PC-9 (cell line): ENCODE results near the gene MRPL53. TPM values are rescaled to one million over a fixed set of nuclear protein-coding genes. Genes with fewer than 3 reads are reported as not detected.

Experiments used
- BruUV-seq: library from RNA; stranded (reverse); fragments of 400-500 nt; replicated peaks from 2 replicates; lab custom pipeline; 2021; lab: Mats Ljungman, UMichigan
- CTCF ChIA-PET: fragments of 300-600 bp; sonication (Branson Sonifier 250); formaldehyde crosslinking; loops from one replicate; lab custom pipeline; 2022; ENCODE audit warnings: antibody characterized with exemption; lab: Charles Lee
- POLR2A ChIA-PET: fragments of 300-600 bp; sonication (Branson Sonifier 250); formaldehyde crosslinking; loops from one replicate; lab custom pipeline; 2022; ENCODE audit warnings: antibody characterized with exemption; ENCODE audit not compliant: unreplicated experiment; lab: Charles Lee
- DNase-seq, 2 experiments: peaks; one replicate each; pipeline versions ENCODE4 v3.0.0 to v3.0.0-alpha.2; 2015 to 2022; ENCODE audit warnings: mixed read lengths in 1 of 2
- H2AFZ ChIP-seq: fragments of 200-600 bp; sonication (generic); 2 replicates; pipeline ENCODE4 v1.8.1; 2017; ENCODE audit warnings: antibody characterized with exemption
- H3F3A ChIP-seq: fragments of 200-600 bp; sonication (generic); 2 replicates; pipeline ENCODE4 v1.8.1; 2017; ENCODE audit warnings: antibody characterized with exemption, mild to moderate bottlenecking, low read depth; ENCODE audit not compliant: insufficient read depth
- H3K27ac ChIP-seq: fragments of 200-600 bp; sonication (generic); 2 replicates; pipeline ENCODE4 v1.6.1; 2016; ENCODE audit warnings: mixed run types
- H3K27me3 ChIP-seq: fragments of 200-600 bp; sonication (generic); 2 replicates; pipeline ENCODE4 v1.6.1; 2016; ENCODE audit warnings: low read depth, mixed run types; ENCODE audit not compliant: insufficient read depth
- H3K36me3 ChIP-seq: fragments of 200-600 bp; sonication (generic); 2 replicates; pipeline ENCODE4 v1.6.1; 2016; ENCODE audit warnings: low read depth, mixed run types
- H3K4me1 ChIP-seq: fragments of 200-600 bp; sonication (generic); replicated peaks from 2 replicates; pipeline ENCODE4 v1.6.1; 2016; ENCODE audit warnings: mixed run types; ENCODE audit not compliant: insufficient read depth
- H3K4me2 ChIP-seq: fragments of 200-600 bp; sonication (generic); 2 replicates; pipeline ENCODE4 v1.6.1; 2017; ENCODE audit warnings: mixed run types
- H3K4me3 ChIP-seq: fragments of 200-600 bp; sonication (generic); 2 replicates; pipeline ENCODE4 v1.6.1; 2016; ENCODE audit warnings: mixed run types
- H3K79me2 ChIP-seq: fragments of 200-600 bp; sonication (generic); 2 replicates; pipeline ENCODE4 v1.6.1; 2017; ENCODE audit warnings: low read depth, mixed run types
- H3K9me2 ChIP-seq: fragments of 200-600 bp; sonication (generic); 2 replicates; pipeline ENCODE4 v1.8.1; 2017; ENCODE audit warnings: mild to moderate bottlenecking; ENCODE audit not compliant: insufficient read depth
- H3K9me3 ChIP-seq: fragments of 200-600 bp; sonication (generic); 2 replicates; pipeline ENCODE4 v1.8.1; 2016; ENCODE audit warnings: low read depth; ENCODE audit not compliant: insufficient read depth
- H4K20me1 ChIP-seq: fragments of 200-600 bp; sonication (generic); 2 replicates; pipeline ENCODE4 v1.8.1; 2017; ENCODE audit not compliant: insufficient read depth
- EZH2 ChIP-seq: fragments of 200-600 bp; sonication (generic); IDR thresholded peaks from 2 replicates; pipeline ENCODE4 v1.8.0; 2017; ENCODE audit warnings: antibody characterized with exemption, low read depth
- intact Hi-C: fragments of 100-400 bp; cut with micrococcal nuclease; formaldehyde crosslinking; loops from one replicate; pipeline ENCODE4 v1.10.0; 2022; ENCODE audit not compliant: unreplicated experiment
- total RNA-seq: library from RNA; stranded (reverse); gene quantifications from 2 replicates; pipeline ENCODE4 v1.2.3, GENCODE V29; 2021
- TF ChIP-seq, protein P1 (sequence below): fragments of 200-600 bp; sonication (generic); conservative IDR thresholded peaks from 2 replicates; pipeline ENCODE4 v1.6.1; 2017; ENCODE audit warnings: mixed run types, antibody characterized with exemption, mild to moderate bottlenecking, moderate library complexity

MRPL53 gene
- total RNA-seq, 1 experiment from 2014 or later = 51.1 TPM

DNA sequence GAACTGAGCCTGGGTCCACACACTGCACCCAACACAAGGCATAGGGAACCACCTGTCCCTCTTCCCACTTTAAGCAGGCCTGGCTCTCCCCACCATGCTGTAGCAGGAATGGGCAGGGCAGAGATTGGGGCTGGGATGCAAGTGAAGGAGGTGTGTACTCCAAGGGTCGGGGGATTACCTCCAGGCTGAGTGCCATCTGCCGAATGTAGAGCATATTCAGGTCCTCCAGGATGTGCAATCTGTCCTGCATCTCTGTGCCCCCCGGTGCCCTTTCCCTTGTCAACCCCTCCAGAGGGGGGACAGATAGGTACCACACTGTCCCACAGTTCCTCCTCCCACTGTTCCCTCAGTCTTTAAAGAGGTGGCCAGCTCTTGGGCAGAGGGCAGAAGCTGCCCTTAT, 33.1 kb downstream of the MRPL53 start:
- Histone ChIP-seq H2AFZ (no peak overlapping the region), H3K79me2 (peaks cover 45% of the 10 kb centered on the region), H3K9me2 (no peaks in the 10 kb centered on the region), H3K27ac (no peak overlapping the region), H4K20me1 (peaks cover 37% of the 10 kb centered on the region), H3F3A (peaks cover 23% of the 10 kb centered on the region), H3K4me2 (peak overlapping the region; percentile 93), H3K4me3 (peak overlapping the region; percentile 66; the same call in 1 of the 2 replicates), H3K27me3 (no peaks in the 10 kb centered on the region), H3K4me1 (peaks cover 16% of the 10 kb centered on the region), H3K36me3 (0 out of 2 replicates have a peak, but pooled peaks cover 4% of the 10 kb centered on the region), H3K9me3 (no peaks in the 10 kb centered on the region)
- intact Hi-C loops = no loop called here
- no peak for TF ChIP-seq EZH2
- TF ChIP-seq, protein P1, sequence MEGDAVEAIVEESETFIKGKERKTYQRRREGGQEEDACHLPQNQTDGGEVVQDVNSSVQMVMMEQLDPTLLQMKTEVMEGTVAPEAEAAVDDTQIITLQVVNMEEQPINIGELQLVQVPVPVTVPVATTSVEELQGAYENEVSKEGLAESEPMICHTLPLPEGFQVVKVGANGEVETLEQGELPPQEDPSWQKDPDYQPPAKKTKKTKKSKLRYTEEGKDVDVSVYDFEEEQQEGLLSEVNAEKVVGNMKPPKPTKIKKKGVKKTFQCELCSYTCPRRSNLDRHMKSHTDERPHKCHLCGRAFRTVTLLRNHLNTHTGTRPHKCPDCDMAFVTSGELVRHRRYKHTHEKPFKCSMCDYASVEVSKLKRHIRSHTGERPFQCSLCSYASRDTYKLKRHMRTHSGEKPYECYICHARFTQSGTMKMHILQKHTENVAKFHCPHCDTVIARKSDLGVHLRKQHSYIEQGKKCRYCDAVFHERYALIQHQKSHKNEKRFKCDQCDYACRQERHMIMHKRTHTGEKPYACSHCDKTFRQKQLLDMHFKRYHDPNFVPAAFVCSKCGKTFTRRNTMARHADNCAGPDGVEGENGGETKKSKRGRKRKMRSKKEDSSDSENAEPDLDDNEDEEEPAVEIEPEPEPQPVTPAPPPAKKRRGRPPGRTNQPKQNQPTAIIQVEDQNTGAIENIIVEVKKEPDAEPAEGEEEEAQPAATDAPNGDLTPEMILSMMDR = no peak
- DNase-seq = no peak
- ChIA-PET POLR2A (interaction anchor here (0.8 kb wide), 1 partner anchor 19 kb away, joined by 4 read pairs; no protein-coding TSS in a partner anchor), CTCF (no interaction called here)
- BruUV-seq = no TSS peak

DNA sequence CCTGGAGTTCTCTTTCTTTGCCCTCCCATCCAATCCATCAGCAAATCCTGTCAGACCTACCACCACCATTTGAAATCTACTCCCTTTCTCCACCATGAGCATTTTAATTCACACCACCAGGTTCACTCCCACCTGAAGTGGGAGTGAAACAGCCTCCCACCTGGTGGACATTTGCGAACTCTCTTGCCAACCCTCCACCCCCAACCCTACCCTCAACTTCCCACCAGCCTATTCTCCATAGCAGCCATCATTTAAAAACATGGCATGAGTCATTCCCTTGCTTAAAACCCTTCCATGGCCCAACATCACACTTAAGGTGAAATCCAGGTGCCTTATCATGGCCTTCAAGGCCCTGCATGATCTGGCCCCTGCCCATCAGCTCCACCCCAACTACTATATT, 34.2 kb downstream of the MRPL53 start:
- Histone ChIP-seq H3K36me3 (0 out of 2 replicates have a peak, but pooled peaks cover 4% of the 10 kb centered on the region), H3K4me1 (peaks cover 10% of the 10 kb centered on the region; the same call in 1 of the 2 replicates), H4K20me1 (peaks cover 41% of the 10 kb centered on the region), H3F3A (peaks cover 23% of the 10 kb centered on the region), H2AFZ (no peak overlapping the region), H3K79me2 (peaks cover 45% of the 10 kb centered on the region), H3K4me2 (no peak overlapping the region), H3K9me3 (no peaks in the 10 kb centered on the region), H3K4me3 (no peak overlapping the region), H3K27ac (no peak overlapping the region), H3K9me2 (no peaks in the 10 kb centered on the region), H3K27me3 (no peaks in the 10 kb centered on the region)
- no TSS peak for BruUV-seq
- POLR2A ChIA-PET = interaction anchor here (0.6 kb wide), 1 partner anchor 37 kb away, joined by 10 read pairs; no protein-coding TSS in a partner anchor
- DNase-seq = no peak
- CTCF ChIA-PET = no interaction called here
- intact Hi-C loops = no loop called here
- no peak for TF ChIP-seq EZH2
- TF ChIP-seq, protein P1 = no peak

DNA sequence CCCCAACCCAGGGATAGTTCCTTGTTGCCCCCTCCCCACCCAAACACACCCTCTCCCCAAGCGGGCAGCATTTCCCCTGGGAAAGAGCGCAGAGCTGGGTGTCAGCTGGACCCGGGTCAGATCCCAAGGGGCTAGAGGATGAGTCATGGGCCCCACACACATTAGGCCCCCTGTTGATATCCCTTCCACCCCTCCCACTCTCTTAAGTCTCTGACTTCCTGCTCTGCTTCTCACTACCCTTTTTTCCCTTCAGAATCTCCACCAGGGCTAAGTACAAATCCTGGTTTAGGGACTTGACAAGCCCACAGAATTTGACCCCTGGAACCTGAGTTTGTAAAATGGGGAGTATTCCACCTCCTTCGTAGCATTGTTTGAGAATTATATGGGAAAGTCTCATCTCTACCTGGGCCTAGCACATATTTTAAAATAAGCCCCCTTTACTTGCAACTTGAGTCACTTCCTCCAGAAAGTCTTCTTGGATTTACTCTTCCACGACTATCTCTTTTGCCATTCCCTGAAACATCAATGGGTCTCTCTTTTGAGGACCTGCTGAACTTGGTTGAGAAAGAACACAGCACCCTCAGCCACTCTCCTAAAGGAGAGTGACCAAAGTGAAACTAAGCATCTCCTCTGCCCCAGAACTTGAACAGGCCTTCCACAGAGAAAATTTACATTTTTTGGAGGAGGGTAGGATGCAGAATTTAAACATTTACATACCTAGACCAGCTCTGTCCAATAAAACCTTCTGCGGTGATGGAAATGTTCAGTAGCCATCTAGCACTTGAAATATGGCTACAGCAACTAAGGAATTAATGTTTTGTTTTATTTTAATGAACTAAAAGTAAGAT, 35.4 kb downstream of the MRPL53 start:
- H3K79me2 ChIP-seq = peaks cover 45% of the 10 kb centered on the region
- H3K36me3 ChIP-seq = peaks cover 4% of the 10 kb centered on the region; the same call in 1 of the 2 replicates
- H2AFZ ChIP-seq = no peak overlapping the region
- H3K27me3 ChIP-seq = no peaks in the 10 kb centered on the region
- H3F3A ChIP-seq = peaks cover 14% of the 10 kb centered on the region
- CTCF ChIA-PET = no interaction called here
- TF ChIP-seq EZH2 = no peak
- TF ChIP-seq, protein P1 = no peak
- no peak overlapping the region for H3K4me3 ChIP-seq
- no peak overlapping the region for H3K27ac ChIP-seq
- H3K9me3 ChIP-seq = no peaks in the 10 kb centered on the region
- H3K4me1 ChIP-seq = peaks cover 7% of the 10 kb centered on the region; the same call in 1 of the 2 replicates
- no peak for DNase-seq
- H3K9me2 ChIP-seq = no peaks in the 10 kb centered on the region
- intact Hi-C loops = no loop called here
- POLR2A ChIA-PET = no interaction called here
- H3K4me2 ChIP-seq = no peak overlapping the region
- peaks cover 41% of the 10 kb centered on the region for H4K20me1 ChIP-seq
- BruUV-seq = no TSS peak
